SJSA1 (cell line): ENCODE data around the gene SPATA19. TPM values are rescaled to one million over a fixed set of nuclear protein-coding genes. Genes with fewer than 3 reads are reported as not detected.

Experiments
- DNase-seq, 2 experiments: peaks; one replicate each; pipeline ENCODE4 v3.0.0-alpha.2; 2015 to 2020; ENCODE audit warnings: low spot score in 2 of 2, low read depth in 1 of 2
- H3K27ac ChIP-seq: fragments of 250-450 bp; sonication (Bioruptor Pico); 2 replicates; pipeline ENCODE4 v1.5.1; 2020; ENCODE audit warnings: mild to moderate bottlenecking, moderate library complexity
- H3K27me3 ChIP-seq: fragments of 250-450 bp; sonication (Bioruptor Pico); replicated peaks from 2 replicates; pipeline ENCODE4 v1.5.1; 2020; ENCODE audit warnings: mild to moderate bottlenecking, moderate library complexity
- H3K36me3 ChIP-seq: fragments of 250-450 bp; sonication (Bioruptor Pico); 2 replicates; pipeline ENCODE4 v1.5.1; 2020; ENCODE audit warnings: mild to moderate bottlenecking
- H3K4me1 ChIP-seq: fragments of 250-450 bp; sonication (Bioruptor Pico); replicated peaks from 2 replicates; pipeline ENCODE4 v1.6.1; 2021; ENCODE audit warnings: mild to moderate bottlenecking
- H3K4me3 ChIP-seq: fragments of 250-450 bp; sonication (Bioruptor Pico); 2 replicates; pipeline ENCODE4 v1.5.1; 2020; ENCODE audit warnings: mild to moderate bottlenecking
- H3K9me3 ChIP-seq: fragments of 250-450 bp; sonication (Bioruptor Pico); replicated peaks from 2 replicates; pipeline ENCODE4 v1.5.1; 2020; ENCODE audit warnings: mild to moderate bottlenecking
- total RNA-seq: library from RNA; depleted of rRNA; stranded (reverse); fragments of >200 nt; shearing (Covaris generic); gene quantifications from 2 replicates; pipeline ENCODE4 v1.2.3, GENCODE V29; 2014; rRNA removed

Gene SPATA19, protein sequence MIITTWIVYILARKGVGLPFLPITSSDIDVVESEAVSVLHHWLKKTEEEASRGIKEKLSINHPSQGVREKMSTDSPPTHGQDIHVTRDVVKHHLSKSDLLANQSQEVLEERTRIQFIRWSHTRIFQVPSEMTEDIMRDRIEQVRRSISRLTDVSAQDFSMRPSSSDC
- total RNA-seq, result not detected in 2 replicates

- H3K4me3 ChIP-seq, result no peak within 1 kb of the TSS
- no peak within 1 kb of the TSS for H3K27ac ChIP-seq
- no peak for DNase-seq
- H3K4me1 ChIP-seq, result no peaks in the 10 kb centered on the region
- no peaks in the 10 kb centered on the region for H3K9me3 ChIP-seq
- H3K27me3 ChIP-seq, result no peaks in the 10 kb centered on the region
- H3K36me3 ChIP-seq, result no peaks in the 10 kb centered on the region
Measured at GRCh38 chr11:133845413-133845812, at the start of gene SPATA19. Gene SPATA19, minus strand, starts transcription at chr11:133845513. Its CDS starts 67 bp downstream, at chr11:133845446.

- no peaks in the 10 kb centered on the region for H3K36me3 ChIP-seq
- no peak for DNase-seq
- no peaks in the 10 kb centered on the region for H3K27me3 ChIP-seq
- H3K9me3 ChIP-seq, result no peaks in the 10 kb centered on the region
- no peak overlapping the region for H3K27ac ChIP-seq
- no peak overlapping the region for H3K4me3 ChIP-seq
- H3K4me1 ChIP-seq, result no peaks in the 10 kb centered on the region
Measured at GRCh38 chr11:133895061-133895479, 49.8 kb upstream of the SPATA19 start.

DNA sequence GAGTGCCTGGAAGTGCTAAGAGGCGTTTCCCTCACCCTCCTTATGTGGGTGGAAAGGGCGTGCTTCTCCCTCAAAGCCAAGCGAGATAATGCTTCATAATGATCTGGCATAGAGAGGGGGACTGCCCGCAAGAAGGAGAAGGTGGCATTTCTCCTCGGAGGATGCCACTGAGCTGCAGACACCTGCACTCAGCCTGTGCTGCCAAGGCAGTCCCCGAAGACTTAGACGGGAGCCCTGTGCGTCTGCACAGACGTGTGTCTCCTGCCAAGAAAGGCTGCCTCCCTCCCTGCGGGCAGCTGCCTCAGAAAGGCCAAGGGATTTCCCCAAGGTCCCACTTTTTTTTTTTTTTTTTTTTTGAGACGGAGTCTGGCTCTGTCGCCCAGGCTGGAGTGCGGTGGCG lies 48.1 kb upstream of the SPATA19 start:
- Histone ChIP-seq H3K27me3 (no peaks in the 10 kb centered on the region), H3K4me1 (no peaks in the 10 kb centered on the region), H3K4me3 (no peak overlapping the region), H3K9me3 (no peaks in the 10 kb centered on the region), H3K27ac (no peak overlapping the region), H3K36me3 (no peaks in the 10 kb centered on the region)
- DNase-seq, result no peak

- DNase-seq, result no peak
- Histone ChIP-seq H3K4me1 (no peaks in the 10 kb centered on the region), H3K36me3 (no peaks in the 10 kb centered on the region)
Measured at GRCh38 chr11:133892584-133893380, 47.5 kb upstream of the SPATA19 start.

GRCh38 chr11:133892126-133892525 lies 46.8 kb upstream of the SPATA19 start:
- DNase-seq, result no peak
- Histone ChIP-seq H3K4me3 (no peak overlapping the region), H3K9me3 (no peaks in the 10 kb centered on the region), H3K27me3 (no peaks in the 10 kb centered on the region), H3K4me1 (no peaks in the 10 kb centered on the region), H3K36me3 (no peaks in the 10 kb centered on the region), H3K27ac (no peak overlapping the region)

More at GRCh38 chr11:133892584-133893380, 47.5 kb upstream of the SPATA19 start:
- no peak overlapping the region for H3K4me3 ChIP-seq
- no peaks in the 10 kb centered on the region for H3K27me3 ChIP-seq
- H3K9me3 ChIP-seq, result no peaks in the 10 kb centered on the region
- H3K27ac ChIP-seq, result no peak overlapping the region

DNA sequence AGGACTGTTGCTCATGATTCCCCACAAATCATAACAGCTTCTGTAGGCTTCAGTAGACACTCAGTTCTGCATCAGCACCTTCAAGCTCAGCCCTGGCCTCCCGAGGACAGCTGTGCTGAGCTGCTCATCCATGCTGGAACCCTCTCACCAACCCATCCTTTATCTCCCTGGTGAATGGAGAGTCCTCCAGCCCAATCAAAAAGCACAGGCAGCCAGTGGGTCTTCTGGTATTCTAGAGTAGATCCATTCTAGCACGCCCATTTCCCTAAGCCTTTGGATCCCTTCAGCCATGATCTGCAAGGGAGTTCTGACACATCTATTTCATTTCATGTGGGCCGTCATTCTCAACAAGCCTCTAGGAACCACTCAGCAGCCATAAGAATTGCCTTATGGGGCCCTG lies 44.6 kb upstream of the SPATA19 start:
- no peak for DNase-seq
- no peaks in the 10 kb centered on the region for H3K4me1 ChIP-seq
- H3K27ac ChIP-seq, result no peak overlapping the region
- H3K4me3 ChIP-seq, result no peak overlapping the region
- H3K9me3 ChIP-seq, result no peaks in the 10 kb centered on the region
- no peaks in the 10 kb centered on the region for H3K36me3 ChIP-seq
- no peaks in the 10 kb centered on the region for H3K27me3 ChIP-seq

DNA sequence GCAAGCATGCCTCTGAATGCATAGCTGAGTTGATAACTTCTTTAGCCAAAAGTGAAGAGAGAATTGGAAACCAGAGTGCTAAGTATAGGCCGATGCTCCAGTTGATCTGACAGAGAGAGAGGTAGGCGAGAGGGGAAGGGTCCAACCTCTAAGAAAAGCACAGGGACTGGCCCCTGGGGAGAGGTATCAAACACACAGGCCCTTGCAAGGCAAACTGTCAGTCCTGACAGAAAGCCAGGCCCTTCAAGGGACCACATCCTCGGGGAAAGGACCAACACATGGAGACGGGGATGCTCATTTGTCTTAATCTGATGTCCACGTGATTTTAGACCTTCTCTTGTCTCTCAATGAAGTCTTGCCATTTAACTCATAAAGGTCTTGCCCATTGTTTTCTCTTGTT lies 43.9 kb upstream of the SPATA19 start:
- Histone ChIP-seq H3K9me3 (no peaks in the 10 kb centered on the region), H3K36me3 (no peaks in the 10 kb centered on the region), H3K27me3 (no peaks in the 10 kb centered on the region), H3K4me3 (no peak overlapping the region), H3K4me1 (no peaks in the 10 kb centered on the region), H3K27ac (no peak overlapping the region)
- no peak for DNase-seq

DNA sequence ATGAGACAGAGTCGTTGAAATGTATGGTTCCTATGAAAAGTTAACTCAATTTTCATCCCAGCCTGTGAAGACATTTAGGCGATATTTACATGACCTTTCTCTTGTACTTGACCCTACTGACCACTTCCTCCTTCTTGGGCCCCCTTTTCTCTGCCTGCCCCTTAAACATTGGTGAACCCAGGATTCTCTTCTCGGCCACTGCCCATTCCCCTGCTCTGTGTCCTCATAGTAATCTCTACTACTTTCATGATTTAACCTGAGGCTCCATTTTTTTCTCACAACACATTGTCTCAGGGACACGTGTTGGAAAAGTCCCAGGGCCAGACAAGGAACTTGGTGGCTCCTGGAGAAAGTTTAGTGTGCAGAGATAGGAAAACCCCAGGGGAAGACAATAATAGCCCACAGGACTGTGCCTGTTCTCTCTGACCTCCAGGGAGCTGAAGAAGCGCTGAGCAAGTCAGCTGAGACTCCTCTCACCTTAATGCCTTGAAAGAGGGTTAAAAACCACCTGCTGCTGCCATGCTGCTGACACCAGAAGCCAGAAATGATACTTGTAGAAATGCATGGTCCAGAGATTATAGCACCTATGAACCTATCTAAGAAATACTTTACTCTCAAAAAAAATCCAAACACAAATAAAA lies 42.5 kb upstream of the SPATA19 start:
- Histone ChIP-seq H3K4me3 (no peak overlapping the region), H3K36me3 (no peaks in the 10 kb centered on the region)

DNA sequence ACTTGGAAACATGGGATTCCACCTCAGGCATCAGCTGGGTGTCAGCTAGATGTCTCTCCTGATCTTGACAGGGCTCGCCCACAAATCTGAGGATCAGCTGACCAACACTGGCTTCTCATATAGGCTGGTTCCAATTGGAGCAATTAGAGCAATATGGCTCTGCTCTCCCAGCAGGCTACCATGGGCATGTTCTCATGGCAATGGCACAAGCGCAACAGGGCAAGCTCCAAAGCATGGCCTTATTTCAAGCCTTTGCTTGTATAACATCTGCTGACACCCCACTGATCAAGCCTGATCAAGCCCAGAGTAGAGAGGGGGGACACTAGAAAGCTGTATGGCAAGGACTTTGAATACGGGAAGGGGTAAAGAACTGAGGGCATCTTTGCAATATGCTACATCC lies 40.7 kb upstream of the SPATA19 start:
- no peaks in the 10 kb centered on the region for H3K36me3 ChIP-seq
- H3K4me1 ChIP-seq, result no peaks in the 10 kb centered on the region
- H3K9me3 ChIP-seq, result no peaks in the 10 kb centered on the region
- no peak overlapping the region for H3K4me3 ChIP-seq
- no peak overlapping the region for H3K27ac ChIP-seq
- H3K27me3 ChIP-seq, result no peaks in the 10 kb centered on the region
- no peak for DNase-seq

More for the DNA sequence above, 42.5 kb upstream of the SPATA19 start:
- Histone ChIP-seq H3K27me3 (no peaks in the 10 kb centered on the region), H3K9me3 (no peaks in the 10 kb centered on the region), H3K27ac (no peak overlapping the region), H3K4me1 (no peaks in the 10 kb centered on the region)
- DNase-seq, result no peak

DNA sequence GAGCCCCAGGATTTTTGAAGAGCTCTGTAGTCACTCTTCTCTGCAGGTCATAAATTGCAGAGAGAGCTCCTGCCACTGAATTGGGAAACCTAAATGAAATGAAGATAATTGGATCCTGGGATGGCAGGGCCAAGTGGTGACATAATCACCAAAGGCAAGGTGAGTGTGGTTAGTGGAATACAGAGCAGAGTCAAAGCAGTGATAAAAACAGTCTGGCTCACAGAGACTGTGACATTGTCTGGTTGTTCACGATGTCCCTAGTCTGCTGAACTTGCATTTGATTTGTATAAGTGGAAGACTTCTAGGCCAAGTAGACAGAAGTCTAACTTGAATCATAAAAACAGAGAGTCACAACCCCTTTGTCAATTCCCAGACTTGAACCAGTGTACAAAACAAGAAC lies 26.8 kb upstream of the SPATA19 start:
- no peak overlapping the region for H3K4me3 ChIP-seq
- no peaks in the 10 kb centered on the region for H3K27me3 ChIP-seq
- H3K9me3 ChIP-seq, result no peaks in the 10 kb centered on the region
- H3K4me1 ChIP-seq, result no peaks in the 10 kb centered on the region
- H3K36me3 ChIP-seq, result no peaks in the 10 kb centered on the region
- no peak for DNase-seq
- no peak overlapping the region for H3K27ac ChIP-seq

GRCh38 chr11:133867456-133867855 lies 22.1 kb upstream of the SPATA19 start:
- Histone ChIP-seq H3K27me3 (no peaks in the 10 kb centered on the region), H3K9me3 (no peaks in the 10 kb centered on the region), H3K27ac (no peak overlapping the region), H3K36me3 (no peaks in the 10 kb centered on the region), H3K4me3 (no peak overlapping the region), H3K4me1 (no peaks in the 10 kb centered on the region)
- no peak for DNase-seq

DNA sequence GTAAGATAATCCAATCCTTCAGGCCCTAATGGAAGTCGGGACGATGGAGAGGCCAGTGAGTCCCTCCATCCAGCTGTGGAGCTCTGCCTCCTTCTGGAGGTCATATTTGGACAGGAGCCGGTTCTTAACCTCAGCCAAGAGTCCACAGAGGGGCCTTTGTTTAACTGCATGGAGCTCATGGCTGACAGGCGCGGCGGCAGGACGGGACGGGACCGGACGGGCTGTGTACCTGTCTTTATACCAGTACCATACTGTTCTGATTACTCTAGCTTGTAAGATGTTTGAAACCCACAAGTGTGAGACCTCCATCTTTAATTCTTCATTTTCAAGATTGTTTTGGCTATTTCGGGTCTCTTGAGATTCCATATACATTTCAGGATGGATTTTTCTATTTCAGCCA lies 20.2 kb upstream of the SPATA19 start:
- no peak overlapping the region for H3K4me3 ChIP-seq
- no peak overlapping the region for H3K27ac ChIP-seq
- no peak for DNase-seq
- H3K36me3 ChIP-seq, result no peaks in the 10 kb centered on the region
- no peaks in the 10 kb centered on the region for H3K9me3 ChIP-seq
- no peaks in the 10 kb centered on the region for H3K27me3 ChIP-seq
- H3K4me1 ChIP-seq, result no peaks in the 10 kb centered on the region

GRCh38 chr11:133864756-133865155 lies 19.4 kb upstream of the SPATA19 start:
- Histone ChIP-seq H3K4me1 (no peaks in the 10 kb centered on the region), H3K27ac (no peak overlapping the region), H3K36me3 (no peaks in the 10 kb centered on the region), H3K4me3 (no peak overlapping the region), H3K9me3 (no peaks in the 10 kb centered on the region), H3K27me3 (no peaks in the 10 kb centered on the region)
- DNase-seq, result no peak

GRCh38 chr11:133860151-133860550 lies 14.8 kb upstream of the SPATA19 start:
- H3K4me3 ChIP-seq, result no peak overlapping the region
- H3K27ac ChIP-seq, result no peak overlapping the region
- no peaks in the 10 kb centered on the region for H3K36me3 ChIP-seq
- no peaks in the 10 kb centered on the region for H3K9me3 ChIP-seq
- DNase-seq, result no peak
- H3K27me3 ChIP-seq, result no peaks in the 10 kb centered on the region
- H3K4me1 ChIP-seq, result no peaks in the 10 kb centered on the region
